OCI-LY1 (cell line): ENCODE results near the gene INSM1.
"Not testable (repeated sequence)": the region's sequence is repeated elsewhere in the genome, so short reads cannot be mapped to it uniquely, and the experiment has no call there.

Experiments used
- CTCF ChIP-seq: fragments of 200-600 bp; sonication (generic), shearing (Covaris generic); IDR thresholded peaks from 2 replicates; pipeline ENCODE4 v1.5.1; 2017; ENCODE audit warnings: mild to moderate bottlenecking, antibody characterized with exemption, low read length, moderate library complexity, mixed read lengths
- EZH2 ChIP-seq: fragments of 200-600 bp; sonication (generic), shearing (Covaris generic); IDR thresholded peaks from 2 replicates; pipeline ENCODE4 v1.8.0; 2017; ENCODE audit warnings: borderline replicate concordance, mixed run types, mild to moderate bottlenecking, antibody characterized with exemption, low read length, moderate library complexity, mixed read lengths

GRCh38 chr20:20355503-20355902, 12.4 kb upstream of the INSM1 start:
- not testable (repeated sequence) for TF ChIP-seq CTCF, EZH2
